Measurements from ENCODE around the gene LCE3C.
A peak's percentile ranks its signal among the peaks of the same experiment; 100 is the strongest.

LCE3C gene

DNA sequence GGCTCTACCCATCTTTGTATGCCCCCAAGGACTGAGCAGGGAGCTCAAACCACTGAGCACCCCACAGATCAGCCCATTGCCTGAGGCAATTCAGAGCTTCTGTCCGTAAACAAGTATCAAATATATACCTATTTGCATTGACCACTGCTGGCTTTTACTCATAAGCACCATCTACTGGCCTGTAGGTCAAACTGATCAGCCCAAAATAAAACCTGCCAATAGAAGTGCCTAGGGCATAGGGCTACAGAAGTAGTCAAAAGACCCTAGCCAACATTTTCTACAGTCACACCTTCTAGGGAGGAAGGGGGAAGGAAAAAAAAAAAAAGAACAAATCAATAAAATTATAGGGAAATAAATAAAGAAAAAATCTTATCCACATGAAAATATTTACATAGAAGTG is 14.4 kb upstream of the LCE3C start:
- TF ChIP-seq ZFX (IDR thresholded peaks at IDR 0.05): no peak
- TF ChIP-seq, protein P1, sequence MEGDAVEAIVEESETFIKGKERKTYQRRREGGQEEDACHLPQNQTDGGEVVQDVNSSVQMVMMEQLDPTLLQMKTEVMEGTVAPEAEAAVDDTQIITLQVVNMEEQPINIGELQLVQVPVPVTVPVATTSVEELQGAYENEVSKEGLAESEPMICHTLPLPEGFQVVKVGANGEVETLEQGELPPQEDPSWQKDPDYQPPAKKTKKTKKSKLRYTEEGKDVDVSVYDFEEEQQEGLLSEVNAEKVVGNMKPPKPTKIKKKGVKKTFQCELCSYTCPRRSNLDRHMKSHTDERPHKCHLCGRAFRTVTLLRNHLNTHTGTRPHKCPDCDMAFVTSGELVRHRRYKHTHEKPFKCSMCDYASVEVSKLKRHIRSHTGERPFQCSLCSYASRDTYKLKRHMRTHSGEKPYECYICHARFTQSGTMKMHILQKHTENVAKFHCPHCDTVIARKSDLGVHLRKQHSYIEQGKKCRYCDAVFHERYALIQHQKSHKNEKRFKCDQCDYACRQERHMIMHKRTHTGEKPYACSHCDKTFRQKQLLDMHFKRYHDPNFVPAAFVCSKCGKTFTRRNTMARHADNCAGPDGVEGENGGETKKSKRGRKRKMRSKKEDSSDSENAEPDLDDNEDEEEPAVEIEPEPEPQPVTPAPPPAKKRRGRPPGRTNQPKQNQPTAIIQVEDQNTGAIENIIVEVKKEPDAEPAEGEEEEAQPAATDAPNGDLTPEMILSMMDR (conservative IDR thresholded peaks at IDR 0.05): peak; percentile 47
- no peak overlapping the region for H3K27ac ChIP-seq

DNA sequence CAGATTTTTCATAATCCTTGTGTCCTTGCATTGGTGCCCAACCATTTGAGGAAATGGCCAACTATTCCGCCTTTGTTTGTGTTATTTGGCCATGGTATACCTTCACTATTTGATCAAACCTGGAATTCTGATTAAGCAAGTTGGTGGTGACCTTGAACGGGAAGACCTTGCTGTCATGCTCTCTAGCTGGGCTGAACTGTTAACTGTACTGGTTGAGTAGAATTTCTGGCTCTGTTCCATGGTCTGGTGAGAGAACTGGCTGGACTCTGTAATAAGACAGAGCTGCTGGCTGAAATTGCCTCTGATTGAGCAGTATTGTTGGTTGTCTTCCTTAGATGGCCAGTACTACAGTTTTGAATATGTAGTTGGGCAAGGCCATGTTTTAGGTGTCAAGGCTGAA is 3.0 kb upstream of the LCE3C start:
- TF ChIP-seq, protein P1 (conservative IDR thresholded peaks at IDR 0.05): no peak
- no peak for TF ChIP-seq ZFX (IDR thresholded peaks at IDR 0.05)
- no peak overlapping the region for H3K27ac ChIP-seq

DNA sequence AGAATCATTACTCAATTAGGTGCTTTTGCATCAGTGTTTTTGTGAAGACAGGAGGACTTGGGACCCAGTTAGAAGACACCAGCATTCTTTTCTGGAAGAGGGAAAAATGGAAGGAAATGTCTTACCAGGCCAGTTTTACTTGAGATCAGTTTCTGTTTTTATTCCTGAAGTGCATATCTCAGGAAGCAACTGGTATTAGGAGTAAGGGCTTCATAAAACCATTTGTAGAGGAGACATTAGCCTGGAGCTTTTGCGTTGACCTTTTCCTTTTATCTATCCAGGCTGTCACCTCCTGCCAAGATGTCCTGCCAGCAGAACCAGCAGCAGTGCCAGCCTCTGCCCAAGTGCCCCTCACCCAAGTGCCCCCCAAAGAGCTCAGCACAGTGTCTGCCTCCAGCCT is 13.5 kb downstream of the LCE3C start, which contains the start of gene LCE3B:
LCE3B (plus strand) TSS at position 301 of the 400 bp plus-strand sequence; CDS start at position 301, 0 bp downstream.
- H3K27ac ChIP-seq: no peak within 1 kb of the TSS
- no peak for TF ChIP-seq ZFX (IDR thresholded peaks at IDR 0.05)
- TF ChIP-seq, protein P1 (conservative IDR thresholded peaks at IDR 0.05): no peak

DNA sequence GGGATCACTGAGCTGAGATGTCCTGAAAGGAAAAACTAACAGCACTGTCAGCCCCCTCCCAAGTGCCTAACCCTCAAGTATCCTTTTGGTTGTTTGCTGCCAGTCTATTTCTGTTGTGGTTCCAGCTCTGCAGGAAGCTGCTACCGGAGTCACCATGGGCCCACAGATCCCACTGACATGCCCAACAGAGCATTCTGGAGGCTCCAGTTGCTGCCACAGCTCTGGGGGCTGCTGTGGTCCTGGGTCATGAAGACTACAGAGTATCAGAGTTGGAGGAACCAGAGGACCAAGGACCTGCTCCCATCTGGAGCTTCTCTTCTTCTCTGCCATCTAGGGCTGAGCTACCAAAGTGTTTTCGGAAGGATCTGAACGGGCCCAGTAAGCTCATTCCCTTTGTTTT is 22.0 kb downstream of the LCE3C start:
- TF ChIP-seq, protein P1 (conservative IDR thresholded peaks at IDR 0.05): no peak
- no peak for TF ChIP-seq ZFX (IDR thresholded peaks at IDR 0.05)
- H3K27ac ChIP-seq: no peak overlapping the region

DNA sequence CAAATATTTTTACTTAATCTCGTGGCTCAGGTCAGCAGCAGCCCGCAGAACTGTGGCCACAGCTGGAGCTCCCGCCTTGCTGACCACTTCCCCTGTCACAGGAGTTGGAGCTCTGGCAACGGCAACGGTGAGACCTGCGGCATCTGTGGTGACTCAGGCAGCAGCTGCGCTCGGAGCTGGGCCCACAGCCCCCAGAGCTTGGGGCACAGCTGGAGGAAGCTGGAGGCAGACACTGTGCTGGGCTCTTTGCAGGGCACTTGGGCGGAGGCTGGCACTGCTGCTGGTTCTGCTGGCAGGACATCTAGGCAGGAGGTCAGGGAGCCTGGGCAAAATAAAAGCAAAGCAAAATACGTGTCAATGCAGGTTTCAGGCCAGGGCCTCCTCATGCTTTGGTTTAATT is 22.8 kb downstream of the LCE3C start, which contains the start of gene LCE3A:
LCE3A (minus strand) TSS at position 301 of the 400 bp plus-strand sequence; CDS start at position 301, 0 bp downstream.
- no peak within 1 kb of the TSS for H3K27ac ChIP-seq
- TF ChIP-seq ZFX (IDR thresholded peaks at IDR 0.05): no peak
- TF ChIP-seq, protein P1 (conservative IDR thresholded peaks at IDR 0.05): no peak

DNA sequence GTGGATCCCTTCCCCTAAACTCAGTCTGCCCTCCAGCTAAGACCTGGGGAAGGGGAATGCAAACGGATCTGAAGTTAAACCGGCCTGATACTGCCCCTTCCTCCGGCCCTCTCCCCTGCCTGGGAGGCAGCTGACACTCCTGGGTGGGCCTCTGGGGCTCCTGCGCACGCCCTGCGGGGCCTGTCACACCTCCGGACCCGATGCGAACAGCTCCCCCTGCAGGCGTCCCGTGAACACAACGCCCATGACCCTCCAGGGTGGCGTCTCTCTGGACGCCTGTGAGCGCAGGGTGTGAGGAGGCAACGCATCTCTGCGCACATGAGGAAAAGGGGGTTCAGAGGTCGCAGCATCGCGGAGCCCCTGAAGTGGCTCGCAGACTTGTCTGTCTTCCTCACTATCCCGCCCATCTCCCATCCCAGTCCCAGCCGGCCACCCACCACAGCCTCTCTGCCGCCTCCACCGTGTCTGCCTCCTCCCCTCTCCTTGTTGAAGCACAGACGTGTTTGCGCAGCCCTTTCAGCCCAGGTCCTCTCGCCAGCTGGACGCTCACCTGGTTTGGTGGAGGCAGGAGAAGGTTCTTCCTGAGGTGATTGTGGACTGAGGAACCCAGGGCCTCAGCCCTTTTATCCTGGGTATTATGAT is 23.3 kb downstream of the LCE3C start:
- no peak overlapping the region for H3K27ac ChIP-seq
- TF ChIP-seq, protein P1 (conservative IDR thresholded peaks at IDR 0.05): peak; percentile 45
- no peak for TF ChIP-seq ZFX (IDR thresholded peaks at IDR 0.05)

DNA sequence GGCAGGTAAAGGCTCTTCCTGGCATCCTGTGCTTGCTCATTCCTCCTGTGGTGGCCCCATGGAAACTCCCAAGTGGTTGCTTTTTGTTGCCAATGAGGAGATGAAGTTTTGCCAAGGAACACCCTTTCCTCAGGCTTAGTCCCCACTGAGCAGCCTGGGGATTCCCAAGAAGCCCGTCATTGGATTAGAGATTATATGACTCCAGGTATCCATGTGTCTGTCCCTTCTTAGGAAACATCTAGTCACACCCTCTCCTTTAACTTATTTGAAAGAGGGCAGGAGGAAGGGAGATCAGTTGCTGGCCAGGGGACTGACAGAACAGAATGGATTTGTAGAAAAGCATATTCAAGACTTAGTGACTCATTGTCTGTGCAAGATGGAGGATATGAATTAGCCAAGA is 26.7 kb downstream of the LCE3C start:
- H3K27ac ChIP-seq: no peak overlapping the region
- no peak for TF ChIP-seq ZFX (IDR thresholded peaks at IDR 0.05)
- TF ChIP-seq, protein P1 (conservative IDR thresholded peaks at IDR 0.05): no peak
